ENCODE measurements around the gene PLEKHG7.
"Not testable (repeated sequence)": the region's sequence is repeated elsewhere in the genome, so short reads cannot be mapped to it uniquely, and the experiment has no call there.

PLEKHG7 gene

DNA sequence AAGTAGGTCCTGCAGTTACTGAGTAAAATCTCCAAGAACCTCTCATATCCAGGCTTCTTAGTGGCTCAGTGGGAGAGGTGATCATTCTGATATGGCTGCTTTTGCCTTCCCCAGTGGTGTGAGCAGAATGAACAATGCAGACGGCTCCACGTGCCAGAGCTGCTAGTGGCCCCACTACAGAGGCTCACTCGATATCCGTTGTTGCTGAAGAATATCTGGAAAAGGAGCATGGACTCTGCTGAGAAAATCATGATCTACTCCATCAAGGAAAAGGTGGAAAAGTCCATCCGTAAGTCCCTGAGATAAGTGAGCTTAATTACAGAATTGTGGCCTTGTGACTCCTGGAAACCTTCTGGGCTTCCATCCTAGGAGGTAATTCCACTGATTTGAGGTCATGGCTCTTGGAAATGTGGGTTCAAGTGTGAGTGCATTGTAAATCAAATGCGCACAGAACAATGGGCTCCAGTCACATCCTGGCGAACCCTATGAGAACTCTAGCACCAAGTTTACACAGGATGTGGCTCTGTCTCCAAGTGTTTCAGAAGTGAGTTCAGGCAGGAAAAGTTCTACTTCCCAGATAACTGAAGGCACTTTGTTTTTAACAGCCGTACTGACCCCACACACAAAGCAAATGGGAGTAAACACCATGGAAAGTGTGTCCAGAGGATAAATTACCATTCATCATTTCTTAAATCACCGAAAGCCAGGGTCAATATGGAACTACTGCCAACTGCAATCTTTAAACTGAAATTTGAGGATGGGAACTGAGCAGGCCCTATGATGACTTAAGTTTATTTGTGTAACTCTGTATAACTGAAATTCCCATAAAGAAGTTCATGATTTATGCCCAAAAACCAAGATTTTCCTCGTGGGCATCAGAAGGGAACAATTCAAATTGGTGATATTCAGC, 51.4 kb downstream of the PLEKHG7 start:
- DNase-seq = no peak

DNA sequence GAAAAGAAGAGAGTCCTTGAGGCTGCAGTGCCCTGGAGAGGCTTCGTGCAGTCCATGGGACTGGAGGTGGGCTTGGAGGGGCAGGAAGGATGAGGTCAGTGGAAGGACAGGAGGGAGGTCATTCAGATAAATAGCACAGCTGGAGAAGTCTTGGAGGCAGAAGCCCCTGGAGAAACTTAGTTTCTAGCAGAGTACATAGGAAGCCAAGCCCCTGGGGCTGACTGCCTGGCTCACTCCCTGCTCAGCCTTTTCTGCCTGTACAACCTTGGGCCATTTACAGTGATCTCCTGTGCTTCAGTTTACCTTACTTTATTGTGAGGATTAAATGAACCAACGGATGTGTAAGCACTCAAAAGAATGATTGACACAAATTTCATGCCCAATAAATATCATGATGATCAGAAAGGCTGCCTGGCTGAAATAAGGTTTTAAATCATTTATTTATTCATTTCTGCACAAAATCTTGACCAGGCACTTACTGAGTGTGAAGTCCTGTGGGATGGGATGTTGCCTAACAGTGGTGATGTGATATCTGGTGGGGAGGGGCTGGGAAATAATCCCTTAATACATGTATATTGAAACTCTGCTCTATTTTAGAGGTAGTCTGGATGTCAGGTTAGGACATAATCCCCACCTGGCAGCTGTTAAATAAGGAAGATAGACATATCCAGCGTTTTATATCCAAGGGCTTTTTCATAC, 54.3 kb downstream of the PLEKHG7 start:
- DNase-seq = no peak

DNA sequence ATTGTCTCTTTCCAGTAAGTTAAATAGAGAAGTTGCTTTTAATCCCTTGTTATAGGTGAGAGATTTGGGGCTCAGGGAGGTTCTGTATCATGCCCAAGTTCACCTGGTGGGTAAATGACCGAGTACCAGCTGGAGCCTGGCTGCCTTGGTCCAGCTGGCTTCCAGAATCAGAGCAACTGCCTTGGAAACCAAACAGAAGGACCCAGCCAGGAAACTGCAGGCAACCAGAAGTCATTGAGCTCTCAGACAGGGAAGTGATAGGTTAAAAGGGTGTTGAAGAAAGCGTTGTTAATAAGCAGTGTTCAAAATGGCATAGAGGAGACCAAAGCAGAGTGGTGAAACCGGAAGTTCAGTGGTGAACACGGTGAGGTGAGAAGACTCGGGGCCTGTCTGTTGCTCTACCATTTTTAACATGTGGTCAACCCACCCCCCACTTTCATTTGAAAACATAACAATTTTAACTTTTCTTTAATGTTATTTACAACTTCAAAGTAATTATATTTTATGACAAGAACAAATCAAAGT, 54.9 kb downstream of the PLEKHG7 start:
- no peak for DNase-seq

DNA sequence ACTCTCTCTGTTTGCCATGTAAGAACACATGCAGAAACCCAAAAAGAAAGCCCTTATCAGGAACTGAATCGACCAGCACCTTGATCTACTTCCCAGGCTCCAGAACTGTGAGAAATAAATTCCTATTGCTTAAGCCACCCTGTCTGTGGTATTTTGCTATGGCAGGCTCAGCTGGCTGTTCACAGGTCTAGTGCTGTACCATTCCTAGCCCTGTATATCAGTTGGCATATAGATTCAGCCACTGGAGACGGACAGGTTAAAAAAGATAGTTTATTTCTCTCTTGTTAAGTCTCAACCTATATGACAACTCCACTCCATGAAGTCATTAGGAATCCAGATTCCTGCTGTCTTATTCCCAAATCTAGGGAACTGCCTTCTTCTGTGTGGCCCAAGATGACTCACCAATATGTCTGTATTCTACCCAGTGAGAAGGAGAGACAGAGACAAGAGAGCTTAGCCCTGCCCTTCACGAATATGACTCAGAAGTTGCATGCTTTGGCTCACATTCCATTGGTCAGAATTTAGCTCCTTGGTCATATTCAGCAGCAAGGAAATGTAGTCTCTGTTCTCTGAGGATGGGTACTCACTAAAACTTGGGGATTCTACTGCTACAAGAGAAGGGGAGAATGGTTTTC, 57.0 kb downstream of the PLEKHG7 start:
- no peak for DNase-seq

DNA sequence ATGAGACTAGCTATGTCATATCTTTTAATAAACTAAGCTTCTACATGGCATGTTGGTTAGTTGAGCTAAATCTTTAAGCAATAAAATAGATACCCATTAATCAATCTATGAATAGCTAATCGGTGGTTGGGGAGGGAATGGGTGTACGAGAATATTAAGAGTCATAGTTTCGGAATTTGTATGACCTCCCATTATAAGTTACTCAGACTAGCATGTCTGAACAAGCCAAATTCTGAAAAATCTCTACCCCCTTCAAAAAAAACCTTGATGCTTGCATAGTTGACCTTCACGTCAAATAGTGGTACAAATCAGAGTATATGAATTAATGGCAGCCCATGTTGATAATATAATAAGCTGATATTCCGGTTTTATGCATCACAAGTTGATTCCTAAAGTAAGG, 60.0 kb downstream of the PLEKHG7 start:
- DNase-seq = no peak

DNA sequence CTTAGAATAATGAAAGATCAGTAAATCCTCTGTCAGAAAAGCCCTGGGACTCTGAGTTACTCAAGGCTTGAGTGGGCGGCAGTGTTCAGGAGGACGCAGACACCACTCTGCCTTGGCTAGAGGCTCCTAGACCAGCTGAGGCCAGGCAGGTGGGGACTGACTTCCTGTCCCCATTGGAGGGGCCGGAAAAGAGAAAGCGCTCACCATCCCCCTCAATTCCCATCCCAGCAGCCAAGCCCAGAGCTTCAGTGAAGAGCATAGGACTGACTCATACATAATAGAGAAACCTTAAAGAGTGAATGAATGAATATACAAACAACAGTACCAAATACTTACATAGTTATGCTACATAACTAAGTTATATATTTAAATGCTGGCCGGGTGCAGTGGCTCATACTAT, 62.0 kb downstream of the PLEKHG7 start:
- DNase-seq = no peak

DNA sequence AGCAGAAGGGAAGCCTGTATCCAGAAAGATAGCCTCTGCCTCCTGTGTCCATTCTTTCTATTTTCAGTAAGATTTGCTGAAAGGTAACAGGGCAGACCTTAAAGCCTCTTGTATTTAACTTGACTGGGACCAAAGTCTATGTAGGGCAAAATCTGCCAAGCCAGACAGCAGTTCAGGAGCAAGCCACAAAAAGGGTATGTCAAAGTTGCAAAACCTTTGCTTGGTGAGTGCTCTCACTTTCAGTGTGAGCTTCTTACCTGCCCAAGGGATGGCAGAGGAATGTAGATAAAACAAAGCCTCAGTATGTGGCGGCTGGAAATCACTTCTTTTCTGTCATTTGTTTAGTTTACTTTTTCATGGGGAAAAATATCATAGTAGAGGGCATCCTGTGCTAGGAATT, 63.1 kb downstream of the PLEKHG7 start:
- DNase-seq = no peak

DNA sequence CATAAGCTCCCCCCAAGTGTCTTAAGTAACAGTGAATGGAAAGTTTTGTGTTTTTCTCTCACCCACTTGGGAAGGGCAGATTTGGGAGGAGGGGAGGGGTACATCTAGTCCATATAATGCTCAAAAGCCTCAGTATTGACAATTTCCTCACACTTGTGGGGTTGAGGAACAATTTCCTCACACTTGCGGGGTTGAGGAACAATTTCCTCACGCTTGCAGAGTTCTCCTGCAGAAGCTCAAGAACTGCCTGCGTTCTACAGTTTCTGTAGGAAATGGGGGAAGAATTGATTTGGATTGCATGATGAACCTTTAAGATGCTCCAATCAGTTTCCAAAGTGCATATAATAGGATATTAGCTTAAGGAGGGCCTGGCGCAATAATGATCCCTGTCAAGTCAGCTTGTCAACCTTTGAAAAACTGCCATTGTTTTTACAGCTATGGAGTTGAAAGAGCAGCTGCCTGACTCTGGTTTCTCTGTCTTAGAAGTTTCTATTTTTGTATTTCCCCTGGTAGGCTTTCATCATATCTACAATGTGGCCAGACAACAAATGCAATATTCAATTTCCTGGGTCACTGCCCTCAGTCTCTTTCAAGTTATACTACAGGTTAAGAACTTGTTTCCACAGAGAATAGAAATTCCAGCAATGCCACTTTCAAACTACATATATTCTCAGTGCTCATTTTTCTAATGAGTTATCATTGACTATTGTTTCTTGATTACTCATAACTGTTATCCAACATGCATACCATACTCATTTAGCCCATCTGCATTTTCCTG, 66.5 kb downstream of the PLEKHG7 start:
- DNase-seq = no peak

DNA sequence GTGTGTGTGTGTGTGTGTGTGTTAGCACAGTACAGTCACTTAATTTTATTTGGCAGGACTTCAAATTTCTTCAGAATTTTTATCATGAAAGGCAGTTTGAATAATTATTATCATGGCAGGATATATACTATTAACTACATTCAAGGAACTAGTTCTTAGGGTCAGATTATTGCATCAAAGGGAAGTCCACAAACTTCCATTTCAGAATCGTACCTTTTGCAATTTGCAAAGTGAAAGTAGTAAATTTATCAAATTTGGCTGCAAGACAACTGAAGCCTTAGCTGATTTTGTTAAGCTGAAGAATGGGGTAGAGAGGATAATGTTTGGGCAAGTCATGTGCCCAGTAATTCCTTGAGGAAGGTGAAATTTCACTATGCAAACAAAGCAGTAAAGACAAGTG, 68.2 kb downstream of the PLEKHG7 start:
- DNase-seq = no peak

DNA sequence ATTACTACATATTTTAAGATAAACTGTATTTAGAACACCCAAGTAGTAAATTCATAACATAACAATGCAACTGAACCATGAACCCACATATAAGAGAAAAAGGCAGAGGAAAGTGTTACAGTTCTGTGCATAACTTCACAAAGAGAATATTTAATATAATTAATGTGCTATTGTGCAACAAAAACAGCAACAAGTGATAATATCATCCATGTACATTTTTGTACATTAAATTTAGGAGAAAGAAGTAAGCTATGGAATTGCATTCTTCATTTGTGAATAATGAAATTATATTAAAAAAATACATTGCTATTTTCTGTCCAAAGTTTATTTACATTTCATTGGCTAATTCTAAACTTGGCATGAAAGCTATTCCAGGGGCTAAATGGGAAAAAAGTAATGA, 72.6 kb downstream of the PLEKHG7 start:
- no peak for DNase-seq

DNA sequence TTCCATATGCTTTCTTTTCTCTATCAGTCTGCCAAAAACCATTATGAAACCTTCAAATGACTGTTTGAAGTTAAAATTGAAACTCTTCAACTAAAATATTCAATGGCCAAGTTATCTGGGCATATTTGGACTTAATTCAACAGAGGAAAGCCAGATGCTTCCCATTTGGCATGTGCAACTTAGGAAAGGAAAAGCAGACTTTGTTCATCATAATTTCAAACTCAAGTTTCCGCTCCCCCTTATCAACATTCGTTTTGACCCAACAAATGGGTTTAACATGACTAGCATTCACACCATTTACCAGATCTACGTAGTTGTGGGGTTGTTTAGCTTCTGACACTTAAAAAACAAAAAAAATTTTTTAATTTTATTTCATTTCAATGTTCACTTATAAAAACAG, 75.7 kb downstream of the PLEKHG7 start:
- DNase-seq = no peak

DNA sequence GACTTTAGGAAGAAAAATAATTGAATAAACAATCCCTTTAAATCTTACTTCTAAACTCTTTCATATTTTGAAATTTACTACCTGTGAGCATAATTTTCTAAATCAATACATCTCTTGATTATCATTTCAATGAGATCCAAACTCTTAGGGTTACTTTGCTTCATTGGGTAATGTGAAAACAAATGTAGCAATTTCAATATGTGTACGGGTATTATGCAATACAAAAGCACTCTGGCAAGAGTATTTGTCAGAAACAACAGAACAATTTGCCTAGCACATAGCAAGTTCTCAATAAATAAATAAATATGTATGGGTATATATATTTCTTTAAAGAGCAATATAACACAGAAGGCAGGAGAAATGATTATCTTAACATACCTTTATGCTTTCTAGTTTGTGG, 77.1 kb downstream of the PLEKHG7 start:
- DNase-seq = no peak

DNA sequence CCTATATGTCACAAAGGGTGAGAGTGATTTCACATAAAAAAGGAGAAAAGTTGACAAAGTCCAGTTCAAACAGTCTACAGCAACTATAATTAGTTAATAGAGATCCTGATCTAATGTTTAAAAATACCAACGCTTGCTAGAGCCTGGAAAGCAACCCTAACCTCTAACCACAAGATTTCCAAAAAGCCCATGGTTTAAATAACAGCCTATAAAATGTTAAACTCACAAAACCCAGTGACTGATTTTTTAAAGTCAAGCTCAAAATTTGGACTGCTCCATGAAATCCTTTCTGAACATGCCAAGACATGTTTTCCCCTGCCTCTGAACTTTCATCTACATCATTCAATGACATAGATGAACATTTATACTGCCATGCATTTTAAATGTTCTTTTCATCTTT, 81.6 kb downstream of the PLEKHG7 start:
- no peak for DNase-seq

DNA sequence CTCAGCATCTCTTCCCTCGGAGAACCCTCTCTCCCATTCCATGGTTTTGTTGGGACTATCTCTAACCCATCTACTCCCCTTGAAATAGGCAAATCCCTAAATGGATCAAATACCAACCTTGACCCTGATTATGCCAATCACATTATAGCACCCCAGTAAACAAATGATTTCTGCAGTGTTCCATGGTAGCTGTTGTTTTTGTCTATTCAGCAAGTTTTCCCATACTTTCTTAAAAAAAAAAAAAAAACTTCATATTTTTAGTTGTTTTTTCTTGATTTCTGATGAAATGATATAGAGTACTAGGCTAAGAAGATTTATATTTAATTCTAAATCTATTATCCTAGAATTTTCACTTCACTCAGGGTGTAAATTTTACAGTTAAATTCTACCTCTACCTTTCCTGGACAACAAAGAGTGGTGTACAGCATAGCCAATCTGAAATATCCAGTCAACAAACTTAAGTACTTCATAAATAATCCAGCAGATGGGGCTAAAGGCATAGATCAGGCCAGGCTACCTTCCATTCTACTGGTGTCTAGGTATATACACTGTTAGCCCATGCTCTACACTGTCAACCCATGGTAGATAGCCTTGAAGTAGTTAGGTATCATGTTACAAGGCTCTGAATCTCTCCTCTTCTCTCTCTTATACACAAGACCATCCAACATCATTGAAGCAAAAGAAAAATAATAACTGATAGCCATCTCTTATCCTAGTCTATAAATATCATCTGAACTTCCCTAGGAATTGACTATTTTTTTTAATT, 82.2 kb downstream of the PLEKHG7 start:
- DNase-seq = peak; percentile 88

DNA sequence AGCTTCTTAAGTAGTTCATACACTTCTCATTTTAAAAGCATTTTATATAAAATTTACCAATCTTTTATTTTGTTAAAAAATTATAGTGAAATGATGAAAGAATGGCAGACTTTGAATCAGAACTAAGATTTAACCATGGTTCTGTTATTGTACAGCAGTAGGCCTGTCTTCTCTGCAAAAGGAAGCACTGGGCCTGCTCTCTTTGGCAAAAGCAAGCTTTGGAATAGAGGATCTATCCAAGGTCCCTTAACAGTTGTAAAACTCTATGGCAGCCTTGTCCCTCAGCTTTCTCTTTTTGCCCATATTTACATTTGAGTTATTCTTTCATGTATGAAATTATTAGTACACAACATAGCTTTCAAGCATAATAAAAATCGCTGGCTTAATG, 82.8 kb downstream of the PLEKHG7 start:
- no peak for DNase-seq

DNA sequence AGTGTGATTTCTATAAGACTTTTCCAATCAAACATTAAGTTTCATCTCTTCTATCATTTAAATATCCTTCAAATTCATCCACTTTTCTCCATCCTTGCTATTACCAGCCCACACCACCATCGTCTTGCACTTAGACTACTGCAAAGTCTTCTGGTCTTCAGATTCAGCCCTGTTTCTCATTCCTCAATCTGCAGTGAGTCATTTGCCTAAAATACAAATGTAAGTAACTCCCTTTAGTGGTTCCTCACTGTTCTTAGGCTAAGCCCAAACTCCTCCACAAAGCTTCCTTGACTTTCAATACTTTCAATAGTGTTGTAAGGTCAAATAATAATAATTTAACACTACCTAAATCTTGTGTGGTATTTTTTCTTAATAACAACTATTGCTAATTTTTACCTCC, 83.3 kb downstream of the PLEKHG7 start:
- no peak for DNase-seq

DNA sequence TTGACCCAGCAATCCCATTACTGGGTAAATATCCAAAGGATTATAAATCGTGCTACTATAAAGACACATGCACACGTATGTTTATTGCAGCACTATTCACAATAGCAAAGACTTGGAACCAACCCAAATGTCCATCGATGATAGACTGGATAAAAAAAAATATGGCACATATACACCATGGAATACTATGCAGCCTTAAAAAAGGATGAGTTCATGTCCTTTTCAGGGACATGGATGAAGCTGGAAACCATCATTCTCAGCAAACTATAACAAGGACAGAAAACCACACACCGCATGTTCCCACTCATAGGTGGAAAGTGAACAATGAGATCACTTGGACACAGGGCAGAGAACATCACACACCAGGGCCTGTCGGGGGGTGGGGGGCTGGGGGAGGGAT, 91.6 kb downstream of the PLEKHG7 start:
- DNase-seq = not testable (repeated sequence)

DNA sequence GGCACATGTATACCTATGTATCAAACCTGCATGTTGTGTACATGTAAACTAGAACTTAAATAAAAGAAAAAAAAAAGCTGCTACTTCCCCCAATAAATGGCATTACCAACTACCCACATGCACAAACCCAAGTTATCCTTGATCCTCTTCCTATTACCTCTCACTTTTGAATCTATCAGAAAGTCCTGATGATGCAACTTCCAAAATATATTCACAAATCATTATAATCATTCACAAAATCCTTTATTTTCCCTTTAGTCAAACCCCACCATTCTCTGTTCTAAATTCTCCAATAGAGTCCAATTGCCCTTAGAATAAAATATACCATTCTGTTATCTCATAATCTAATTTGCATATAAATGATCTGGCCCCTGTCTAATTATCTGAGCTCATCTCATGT, 92.0 kb downstream of the PLEKHG7 start:
- DNase-seq = no peak

DNA sequence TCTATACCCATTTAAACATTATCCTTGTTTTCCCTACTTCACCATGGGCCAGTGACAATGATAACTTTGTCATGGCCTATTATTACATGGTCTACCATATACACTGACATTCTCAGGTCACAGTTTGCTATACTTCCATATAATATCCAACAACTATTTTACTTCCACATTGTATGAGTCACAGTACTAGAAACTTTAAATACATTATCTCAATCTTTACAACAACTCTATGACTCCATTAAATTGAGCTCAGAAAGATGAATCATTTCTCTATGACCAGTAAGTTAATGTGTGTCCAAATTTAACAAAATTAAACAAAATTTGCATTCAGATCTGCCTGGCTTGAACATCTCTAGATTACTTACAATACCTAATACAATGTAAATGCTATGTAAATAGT, 93.9 kb downstream of the PLEKHG7 start:
- DNase-seq = no peak

DNA sequence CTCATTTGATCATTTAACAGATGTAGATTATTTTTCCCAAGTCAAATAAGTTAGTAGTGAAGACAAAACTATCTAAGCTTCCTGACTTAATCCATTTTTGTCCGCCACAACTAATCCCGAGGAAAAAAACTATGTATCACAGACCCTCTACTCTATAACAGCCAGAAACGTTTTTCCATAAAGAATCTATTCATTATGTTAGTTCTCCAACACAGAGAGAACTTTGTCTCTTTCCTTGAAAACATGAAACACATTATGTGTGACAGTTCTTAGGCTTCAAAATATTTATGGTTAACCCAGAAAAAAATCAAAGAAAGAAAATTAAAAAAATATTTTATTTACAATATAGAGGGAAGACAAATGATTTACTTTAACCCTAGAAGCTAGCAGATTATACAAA, 100.1 kb downstream of the PLEKHG7 start:
- no peak for DNase-seq

DNA sequence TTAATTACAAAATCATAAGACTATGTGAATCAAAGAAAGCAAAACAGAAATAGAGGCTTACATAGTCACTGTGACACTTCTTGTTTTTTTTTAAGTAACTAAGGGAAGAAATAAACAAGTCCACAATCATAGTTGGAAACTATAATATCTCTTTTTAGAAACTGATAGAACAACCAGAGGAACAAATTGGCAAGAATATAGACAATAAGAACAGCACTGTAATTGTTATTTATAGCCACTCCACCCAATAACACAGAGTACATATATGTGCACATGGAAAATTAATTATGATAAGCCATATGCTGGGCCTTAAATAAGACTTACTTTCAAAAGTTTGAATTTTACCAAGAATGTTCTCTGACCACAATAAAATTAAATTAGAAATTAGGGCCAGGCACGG, 101.1 kb downstream of the PLEKHG7 start:
- no peak for DNase-seq

DNA sequence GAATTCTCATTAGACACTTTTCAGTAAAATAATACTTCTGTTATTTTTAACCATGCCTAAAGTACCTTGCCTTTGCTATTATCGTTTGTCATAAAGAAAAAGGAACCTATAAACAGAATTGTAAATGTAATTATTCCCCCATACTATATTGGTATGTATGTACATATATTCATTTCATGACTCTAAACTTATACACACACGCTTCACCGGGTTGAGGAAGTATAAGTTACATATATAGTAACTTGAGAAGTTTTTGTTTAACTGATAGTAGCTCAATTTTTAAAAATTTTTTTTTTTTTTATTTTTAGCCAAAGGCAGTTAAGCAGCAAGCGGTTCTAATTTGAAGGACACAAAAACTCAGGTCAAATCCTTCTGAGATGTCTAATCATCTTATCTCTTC, 107.6 kb downstream of the PLEKHG7 start:
- no peak for DNase-seq
